Esophagus squamous epithelium (tissue), 4 donors: ENCODE data around the gene SAP30.

ENCODE experiments used
- POLR2A ChIP-seq, 4 donors: fragments of 450-650 bp; IDR thresholded peaks; one replicate each; pipeline ENCODE4 v1.6.1; 2017; ENCODE audit warnings: antibody characterized with exemption in 4 of 4, mild to moderate bottlenecking in 4 of 4, moderate library complexity in 3 of 4
- TF ChIP-seq, protein P1 (sequence below), 6 experiments: fragments of 450-650 bp in 4 of 6; fragments of 200-600 bp in 2 of 6; sonication (generic) in 2 of 6; IDR thresholded peaks; one replicate each; pipeline ENCODE4 v1.5.1; 2016 to 2019; ENCODE audit warnings: antibody characterized with exemption in 6 of 6, mild to moderate bottlenecking in 4 of 6, moderate library complexity in 4 of 6

- TF ChIP-seq, protein P1, sequence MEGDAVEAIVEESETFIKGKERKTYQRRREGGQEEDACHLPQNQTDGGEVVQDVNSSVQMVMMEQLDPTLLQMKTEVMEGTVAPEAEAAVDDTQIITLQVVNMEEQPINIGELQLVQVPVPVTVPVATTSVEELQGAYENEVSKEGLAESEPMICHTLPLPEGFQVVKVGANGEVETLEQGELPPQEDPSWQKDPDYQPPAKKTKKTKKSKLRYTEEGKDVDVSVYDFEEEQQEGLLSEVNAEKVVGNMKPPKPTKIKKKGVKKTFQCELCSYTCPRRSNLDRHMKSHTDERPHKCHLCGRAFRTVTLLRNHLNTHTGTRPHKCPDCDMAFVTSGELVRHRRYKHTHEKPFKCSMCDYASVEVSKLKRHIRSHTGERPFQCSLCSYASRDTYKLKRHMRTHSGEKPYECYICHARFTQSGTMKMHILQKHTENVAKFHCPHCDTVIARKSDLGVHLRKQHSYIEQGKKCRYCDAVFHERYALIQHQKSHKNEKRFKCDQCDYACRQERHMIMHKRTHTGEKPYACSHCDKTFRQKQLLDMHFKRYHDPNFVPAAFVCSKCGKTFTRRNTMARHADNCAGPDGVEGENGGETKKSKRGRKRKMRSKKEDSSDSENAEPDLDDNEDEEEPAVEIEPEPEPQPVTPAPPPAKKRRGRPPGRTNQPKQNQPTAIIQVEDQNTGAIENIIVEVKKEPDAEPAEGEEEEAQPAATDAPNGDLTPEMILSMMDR (IDR thresholded peaks at IDR 0.05): no peak
- no peak for TF ChIP-seq POLR2A (IDR thresholded peaks at IDR 0.05)
These were observed 23.3 kb upstream of the SAP30 start for GRCh38 chr4:173347467-173347866.
